WERI-Rb-1 (cell line): ENCODE results near the gene MYMK.

Experiments
- DNase-seq: peaks from one replicate; pipeline ENCODE4 v3.0.0-alpha.2; 2020
- H3K27ac ChIP-seq: fragments of 250-450 bp; sonication (Bioruptor Pico); 2 replicates; pipeline ENCODE4 v1.5.1; 2020; ENCODE audit warnings: mild to moderate bottlenecking, moderate library complexity
- H3K27me3 ChIP-seq: fragments of 250-450 bp; sonication (Bioruptor Pico); 2 replicates; pipeline ENCODE4 v1.5.1; 2021; ENCODE audit warnings: mild to moderate bottlenecking, low read depth, moderate library complexity; ENCODE audit not compliant: insufficient read depth, severe bottlenecking
- H3K36me3 ChIP-seq: fragments of 250-450 bp; sonication (Bioruptor Pico); 2 replicates; pipeline ENCODE4 v1.5.1; 2020; ENCODE audit warnings: mild to moderate bottlenecking, moderate library complexity
- H3K4me3 ChIP-seq: 2 replicates; pipeline ENCODE4 v1.5.1; 2011; ENCODE audit warnings: low read depth, mild to moderate bottlenecking, control low read depth, low read length
- H3K9me3 ChIP-seq: fragments of 250-450 bp; sonication (Bioruptor Pico); 2 replicates; pipeline ENCODE4 v1.5.1; 2021; ENCODE audit warnings: mild to moderate bottlenecking, moderate library complexity; ENCODE audit not compliant: severe bottlenecking
- CTCF ChIP-seq: IDR thresholded peaks from 2 replicates; pipeline ENCODE4 v1.5.1; 2011; ENCODE audit warnings: low read depth, mild to moderate bottlenecking, control low read depth, inconsistent platforms, low read length

Gene MYMK

GRCh38 chr9:133474853-133475252 is 49.9 kb downstream of the MYMK start:
- Histone ChIP-seq H3K9me3 (no peaks in the 10 kb centered on the region), H3K36me3 (peaks cover 23% of the 10 kb centered on the region), H3K27me3 (no peaks in the 10 kb centered on the region), H3K27ac (no peak overlapping the region), H3K4me3 (no peak overlapping the region)
- no peak for TF ChIP-seq CTCF
- no peak for DNase-seq

- Histone ChIP-seq H3K36me3 (peaks cover 23% of the 10 kb centered on the region), H3K4me3 (no peak overlapping the region), H3K27ac (no peak overlapping the region), H3K9me3 (no peaks in the 10 kb centered on the region), H3K27me3 (no peaks in the 10 kb centered on the region)
- no peak for DNase-seq
- no peak for TF ChIP-seq CTCF
These were observed 50.5 kb downstream of the MYMK start for GRCh38 chr9:133474215-133474614.

- Histone ChIP-seq H3K4me3 (no peak overlapping the region), H3K27me3 (no peaks in the 10 kb centered on the region), H3K36me3 (peaks cover 26% of the 10 kb centered on the region), H3K9me3 (no peaks in the 10 kb centered on the region), H3K27ac (no peak overlapping the region)
- DNase-seq: no peak
- TF ChIP-seq CTCF: no peak
These were observed 51.0 kb downstream of the MYMK start for GRCh38 chr9:133473743-133474142.

GRCh38 chr9:133472753-133473378 is 51.9 kb downstream of the MYMK start:
- no peak for DNase-seq
- H3K4me3 ChIP-seq: no peak overlapping the region
- TF ChIP-seq CTCF: no peak
- H3K27me3 ChIP-seq: no peaks in the 10 kb centered on the region
- H3K36me3 ChIP-seq: peaks cover 31% of the 10 kb centered on the region
- no peaks in the 10 kb centered on the region for H3K9me3 ChIP-seq
- H3K27ac ChIP-seq: no peak overlapping the region

GRCh38 chr9:133472277-133472645 is 52.5 kb downstream of the MYMK start:
- Histone ChIP-seq H3K27me3 (no peaks in the 10 kb centered on the region), H3K4me3 (no peak overlapping the region), H3K27ac (no peak overlapping the region), H3K9me3 (no peaks in the 10 kb centered on the region), H3K36me3 (peaks cover 31% of the 10 kb centered on the region)
- TF ChIP-seq CTCF: no peak
- DNase-seq: no peak
